ENCODE results near the gene MTCL1.

Gene MTCL1

DNA sequence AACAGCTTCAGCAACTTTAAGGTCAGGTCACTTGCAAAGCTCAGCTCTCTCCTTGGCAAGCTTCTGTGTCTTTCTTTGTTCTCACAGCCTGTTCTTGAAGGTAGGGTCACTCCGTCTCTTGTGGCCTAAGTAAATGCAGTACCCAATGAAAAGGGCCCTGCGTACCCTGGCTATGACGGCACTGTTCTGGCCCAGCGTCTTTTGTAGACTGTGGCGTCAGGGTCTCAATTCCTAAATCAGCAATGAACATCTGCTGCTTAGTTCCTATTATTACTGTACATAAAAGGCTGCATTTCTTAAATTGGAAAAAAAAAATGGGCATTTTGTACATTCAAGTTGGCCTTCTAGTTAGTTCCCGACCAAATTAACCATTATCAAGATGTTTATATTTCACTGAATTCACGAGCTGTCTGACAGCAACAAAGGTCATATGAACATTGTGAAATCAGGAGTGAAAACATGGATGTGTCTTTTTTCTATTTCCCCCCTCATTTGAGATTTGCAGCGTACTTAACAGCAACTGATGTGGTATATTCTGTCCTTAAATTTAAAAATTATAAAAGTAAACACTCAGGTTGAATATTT lies 17.0 kb upstream of the MTCL1 start:
- DNase-seq: no peak

DNA sequence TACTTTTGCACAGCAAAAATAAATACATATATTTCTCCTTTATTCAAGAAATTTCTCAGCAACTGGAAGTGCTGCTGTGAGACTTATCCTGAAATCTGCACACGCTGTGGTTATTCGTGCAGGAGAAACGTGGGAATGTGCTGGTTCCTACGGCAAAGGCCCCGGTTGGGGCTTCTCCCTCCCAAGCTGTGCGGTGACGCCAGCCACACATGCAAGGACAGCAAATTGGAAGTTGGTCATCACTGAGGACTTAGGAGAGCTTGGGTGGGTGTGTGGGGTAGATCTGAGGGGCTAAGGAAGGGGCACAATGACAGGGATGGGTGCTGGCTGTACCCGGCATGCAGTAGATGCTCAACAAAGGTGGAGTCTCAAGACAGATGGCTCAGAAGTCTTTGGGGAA lies 16.5 kb upstream of the MTCL1 start:
- no peak for DNase-seq

DNA sequence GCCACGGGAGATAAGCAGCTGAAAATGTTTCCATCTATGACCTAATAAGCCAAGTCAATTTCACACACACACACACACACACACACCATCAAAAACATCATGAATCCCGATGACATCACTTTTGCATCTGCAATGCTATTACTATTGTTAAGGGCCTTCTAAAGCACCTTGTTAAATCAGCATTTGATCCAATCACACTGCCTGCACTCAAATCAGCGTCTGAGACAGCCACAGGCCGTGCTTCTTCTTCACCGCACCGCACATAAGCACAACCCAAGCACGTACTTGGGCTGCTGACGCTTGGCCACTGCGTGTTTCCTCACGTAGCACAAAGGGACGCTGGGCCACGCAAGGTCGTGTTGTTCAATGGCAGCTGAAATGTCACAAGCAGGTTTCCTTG lies 15.8 kb upstream of the MTCL1 start:
- DNase-seq: no peak

DNA sequence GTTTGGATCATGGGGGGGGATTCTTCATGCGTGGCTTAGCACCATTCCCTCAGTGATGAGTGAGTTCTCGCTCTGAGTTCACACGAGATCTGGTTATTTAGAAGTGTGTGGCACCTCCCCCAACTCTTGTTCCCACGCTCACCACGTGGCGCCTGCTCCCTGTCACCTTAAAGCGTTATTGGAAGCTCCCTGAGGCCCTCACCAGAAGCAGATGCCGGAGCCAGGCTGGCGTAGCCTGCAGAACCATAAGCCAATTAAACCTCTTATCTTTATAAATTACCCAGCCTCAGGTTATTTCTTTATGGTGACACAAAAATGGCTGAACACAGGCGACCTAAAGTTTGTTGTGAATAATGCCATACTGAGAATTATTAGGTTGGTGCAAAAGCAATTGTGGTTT lies 10.5 kb upstream of the MTCL1 start:
- DNase-seq: no peak

DNA sequence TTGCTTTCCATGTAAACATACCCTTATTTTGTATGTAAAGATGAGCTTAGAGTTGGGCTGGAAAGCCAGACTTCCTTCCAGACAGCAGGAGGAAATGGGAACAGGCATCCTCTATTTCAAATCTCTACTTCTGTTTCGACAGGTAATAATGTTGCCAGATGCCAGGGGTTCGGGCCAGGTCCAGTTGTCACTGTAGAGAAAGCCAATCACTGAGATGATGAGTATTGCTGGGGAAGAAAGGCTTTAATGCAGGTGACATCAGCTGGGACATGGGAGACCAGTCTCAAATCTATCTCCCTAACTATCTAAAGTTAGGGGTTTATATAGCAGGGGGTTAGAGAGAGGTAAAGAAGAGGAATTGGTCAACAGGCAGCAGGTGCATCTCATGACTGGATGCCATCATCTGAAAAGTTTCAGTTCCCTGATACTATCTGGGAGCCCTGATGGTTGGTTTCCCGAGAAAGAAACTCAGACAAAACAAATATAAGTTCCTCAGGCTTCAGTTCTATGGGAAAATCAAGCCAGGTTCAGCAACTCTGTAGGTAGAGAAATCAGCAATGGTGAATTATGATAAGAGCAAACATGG lies 9.3 kb upstream of the MTCL1 start:
- no peak for DNase-seq

DNA sequence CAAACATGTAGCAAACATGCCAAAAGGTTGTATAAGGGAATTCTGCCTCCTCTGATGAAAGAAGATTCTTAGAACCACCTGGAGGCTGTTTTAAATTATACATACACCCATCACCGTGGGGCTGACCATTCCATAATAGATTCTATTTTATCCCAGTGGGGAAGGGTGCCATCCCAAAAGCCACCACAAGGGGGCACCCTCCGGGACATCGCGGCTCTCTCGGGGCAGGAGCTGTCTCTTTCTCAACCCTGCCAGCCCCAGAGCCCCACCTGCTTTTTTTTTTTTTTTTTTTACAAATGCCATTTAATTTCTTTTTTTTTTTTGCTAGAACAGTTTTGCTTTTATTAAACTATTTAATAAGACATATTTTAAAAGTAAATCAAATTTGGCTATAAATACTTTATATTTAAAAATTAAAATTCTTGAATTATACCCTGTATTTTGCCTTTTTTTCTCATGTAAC lies 8.6 kb upstream of the MTCL1 start:
- peak; percentile 20 for DNase-seq

DNA sequence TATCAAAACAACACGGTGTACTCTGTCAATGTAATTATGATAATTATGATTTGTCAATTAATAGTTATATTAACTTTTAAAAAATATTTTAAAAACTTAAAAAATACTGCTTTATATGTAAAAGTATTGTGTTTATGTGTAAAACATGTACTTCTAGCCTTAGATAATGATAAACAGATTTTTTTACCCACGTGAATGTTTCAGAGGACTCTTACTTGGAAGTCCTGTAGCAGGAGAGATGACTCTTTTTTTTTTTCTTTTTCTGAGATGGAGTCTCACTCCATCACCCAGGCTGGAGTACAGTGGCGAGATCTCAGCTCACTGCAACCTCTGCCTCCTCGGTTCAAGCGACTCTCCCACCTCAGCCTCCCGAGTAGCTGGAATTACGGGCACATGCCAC lies 6.2 kb upstream of the MTCL1 start:
- DNase-seq: no peak

DNA sequence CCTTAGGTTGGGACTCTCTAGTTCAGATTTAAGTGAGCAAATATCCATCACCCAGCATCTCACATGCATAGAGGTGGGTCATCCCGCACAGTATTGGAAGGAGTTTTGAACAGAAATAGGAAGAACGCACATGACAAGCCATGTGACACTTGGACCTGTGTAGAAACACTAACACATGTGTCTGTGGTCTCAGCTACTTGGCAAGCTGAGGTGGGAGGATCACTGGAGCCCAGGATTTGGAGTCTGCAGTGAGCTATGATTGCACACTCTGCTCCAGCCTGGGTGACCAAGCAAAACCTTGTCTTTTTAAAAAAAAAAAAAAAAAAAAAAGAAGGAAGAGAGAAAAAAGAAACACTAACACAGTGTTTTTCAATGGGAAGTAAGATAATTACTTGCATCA lies 5.4 kb upstream of the MTCL1 start:
- DNase-seq: no peak

DNA sequence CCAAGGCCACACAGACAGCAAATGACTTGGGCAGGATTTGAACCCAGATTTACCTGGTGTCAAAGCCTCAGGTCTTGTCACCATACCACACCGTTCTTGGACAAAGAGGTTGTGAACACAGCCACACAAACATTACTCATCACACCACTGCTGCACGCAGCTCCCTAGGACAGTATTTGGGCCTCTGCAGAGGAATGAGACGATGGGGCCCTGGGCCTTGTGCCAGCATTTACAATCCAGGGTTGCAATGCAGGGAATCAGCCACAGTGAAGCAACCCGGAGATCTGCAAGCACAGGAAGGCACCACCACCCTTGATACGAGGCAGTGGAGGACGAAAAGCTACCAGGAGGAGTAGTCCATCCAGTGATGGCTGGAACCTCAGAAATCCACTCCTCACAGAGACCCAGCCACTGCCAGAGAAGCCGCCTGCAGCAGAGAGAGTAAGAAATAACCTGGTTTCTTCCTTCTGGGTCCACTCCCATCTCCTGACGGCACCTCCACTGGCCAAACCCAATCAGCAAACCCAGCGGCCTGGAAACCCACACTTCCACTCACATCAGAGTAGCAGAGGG lies 3.7 kb upstream of the MTCL1 start:
- no peak for DNase-seq

DNA sequence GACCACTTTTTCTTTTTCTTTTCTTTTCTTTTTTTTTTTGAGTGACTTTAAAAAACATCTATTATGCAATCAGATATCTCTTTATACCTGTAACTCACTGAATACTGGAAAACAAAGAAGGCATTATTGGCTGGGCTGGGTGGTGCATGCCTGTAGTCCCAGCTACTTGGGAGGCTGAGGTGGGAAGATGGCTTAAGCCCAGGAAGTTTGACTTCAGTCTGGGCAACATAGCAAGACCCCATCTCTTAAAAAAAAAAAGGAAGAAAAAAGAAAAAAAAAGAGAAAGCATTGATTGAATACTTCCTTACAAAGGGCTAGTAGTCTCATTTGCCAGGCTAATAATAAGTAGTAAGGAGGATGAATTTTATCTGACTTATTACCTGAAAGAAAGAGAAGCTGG lies 2.7 kb upstream of the MTCL1 start:
- DNase-seq: no peak

DNA sequence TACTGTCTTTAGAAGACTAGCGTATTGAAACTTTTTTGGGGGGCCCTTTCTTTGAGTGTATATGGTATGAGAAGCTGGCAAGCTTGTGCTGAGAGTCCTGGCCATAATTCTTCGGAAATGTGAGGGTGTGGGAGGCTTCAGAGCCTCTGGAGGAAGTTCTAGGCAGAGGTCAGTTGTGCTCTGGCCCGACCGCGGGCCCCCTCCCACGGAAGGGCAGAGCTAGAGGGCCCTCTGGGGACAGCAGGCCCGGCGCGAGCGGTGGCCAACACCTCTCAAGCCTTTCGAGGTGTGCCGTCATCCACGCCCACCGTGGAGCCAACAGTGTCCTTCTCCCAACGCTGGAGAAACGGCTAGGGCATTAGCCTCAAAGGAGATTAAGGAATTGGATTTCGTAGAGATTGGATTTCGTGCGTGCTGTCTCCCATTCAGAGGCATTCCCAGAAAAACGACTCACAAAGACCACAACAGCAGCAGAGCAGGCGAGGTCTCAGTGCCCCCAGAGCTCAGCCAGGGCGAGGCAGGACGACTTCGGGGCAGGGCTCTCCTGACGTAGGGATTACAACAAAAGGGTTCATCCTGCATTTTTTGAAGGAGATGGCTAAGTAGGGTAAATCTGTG lies 2.2 kb upstream of the MTCL1 start:
- no peak for DNase-seq

DNA sequence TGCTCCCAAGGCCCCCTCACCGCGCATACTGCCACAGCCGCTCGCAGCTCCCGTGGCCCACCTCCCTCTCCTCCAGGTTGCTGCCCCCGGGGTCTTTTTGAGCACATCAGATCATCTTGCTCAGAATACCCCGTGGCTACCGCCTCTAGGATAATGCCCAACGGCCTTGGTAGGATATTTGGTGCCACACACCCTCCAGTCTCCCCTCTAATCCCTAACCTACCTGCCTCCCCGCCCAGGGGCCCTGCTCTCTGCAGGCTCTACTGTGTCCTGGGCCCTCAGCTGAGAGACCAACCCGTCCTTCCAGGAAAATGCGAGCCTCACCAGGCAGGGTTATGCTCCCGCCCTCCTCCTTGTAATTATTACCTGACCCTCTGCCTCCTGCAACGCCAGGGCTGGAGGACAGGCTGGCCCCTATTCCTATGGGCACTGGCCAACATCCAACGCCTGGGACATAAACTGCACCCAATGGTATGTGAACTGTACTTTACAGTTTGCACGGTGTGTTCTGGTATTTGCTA lies 1.5 kb upstream of the MTCL1 start:
- DNase-seq: no peak

DNA sequence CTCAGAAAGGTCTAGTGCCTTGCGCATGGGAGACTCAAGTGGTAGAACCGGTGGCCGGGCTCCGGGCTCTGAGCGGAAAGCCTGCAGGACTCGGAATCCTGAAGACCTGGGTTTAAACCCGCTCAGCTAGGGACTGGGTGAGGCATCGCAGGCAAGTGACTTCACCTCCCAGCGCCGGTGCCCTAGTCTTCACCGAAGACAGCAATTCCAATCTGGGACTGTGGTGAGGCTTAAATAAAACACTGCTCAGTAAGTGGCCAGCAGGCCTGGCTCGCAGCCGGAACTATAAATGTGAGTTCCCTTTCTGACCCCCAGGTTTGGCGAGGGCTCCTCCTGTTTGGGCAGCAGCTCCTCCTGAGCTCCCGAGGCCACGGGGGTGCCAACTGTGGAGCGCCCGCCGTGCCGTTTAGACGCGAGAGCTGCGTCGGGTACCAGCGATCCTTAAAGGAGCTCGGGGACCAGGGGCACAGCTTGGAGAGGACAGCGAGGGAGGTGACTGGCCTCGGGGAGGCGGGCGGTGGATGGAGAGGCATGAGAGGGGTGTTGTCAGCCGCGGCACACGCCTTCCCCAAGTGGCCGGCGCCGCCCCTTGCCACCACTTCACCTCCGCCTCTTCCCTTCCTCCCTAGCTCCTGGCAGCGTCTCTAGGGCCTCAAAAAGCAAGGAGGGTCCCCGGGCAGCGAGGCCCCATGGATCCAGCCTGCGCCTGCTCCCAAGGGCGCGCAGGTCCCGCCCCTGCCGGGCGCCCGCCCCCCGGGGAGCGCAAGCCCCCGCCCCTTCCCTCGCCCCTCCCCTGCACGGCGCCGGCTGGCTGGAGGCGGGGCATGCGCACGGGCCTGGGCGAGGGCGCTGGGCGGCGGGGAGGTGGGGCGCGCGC lies 757 bp upstream of the MTCL1 start:
- peak; percentile 72 for DNase-seq

DNA sequence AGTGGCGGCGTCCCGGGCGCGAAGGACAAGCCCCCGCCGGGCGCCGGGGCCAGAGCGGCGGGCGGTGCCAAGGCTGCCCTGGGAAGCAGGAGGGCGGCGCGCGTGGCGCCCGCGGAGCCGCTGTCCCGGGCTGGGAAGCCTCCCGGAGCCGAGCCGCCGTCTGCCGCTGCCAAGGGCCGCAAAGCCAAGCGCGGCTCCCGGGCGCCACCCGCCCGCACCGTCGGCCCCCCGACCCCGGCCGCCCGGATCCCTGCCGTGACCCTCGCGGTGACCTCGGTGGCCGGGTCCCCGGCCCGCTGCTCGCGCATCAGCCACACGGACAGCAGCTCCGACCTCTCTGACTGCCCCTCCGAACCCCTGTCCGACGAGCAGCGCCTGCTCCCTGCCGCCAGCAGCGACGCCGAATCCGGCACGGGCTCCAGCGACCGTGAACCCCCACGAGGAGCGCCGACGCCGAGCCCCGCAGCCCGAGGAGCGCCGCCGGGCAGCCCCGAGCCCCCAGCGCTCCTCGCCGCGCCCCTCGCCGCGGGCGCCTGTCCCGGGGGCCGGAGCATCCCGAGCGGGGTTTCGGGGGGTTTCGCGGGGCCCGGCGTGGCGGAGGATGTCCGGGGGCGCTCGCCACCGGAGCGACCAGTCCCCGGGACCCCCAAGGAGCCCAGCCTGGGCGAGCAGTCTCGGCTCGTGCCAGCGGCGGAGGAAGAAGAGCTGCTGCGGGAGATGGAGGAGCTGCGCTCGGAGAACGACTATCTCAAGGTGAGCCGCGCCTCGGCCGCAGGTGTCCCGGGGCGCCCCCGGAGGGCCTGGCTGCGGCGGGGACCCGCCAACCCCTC lies 820 bp downstream of the MTCL1 start:
- no peak for DNase-seq

DNA sequence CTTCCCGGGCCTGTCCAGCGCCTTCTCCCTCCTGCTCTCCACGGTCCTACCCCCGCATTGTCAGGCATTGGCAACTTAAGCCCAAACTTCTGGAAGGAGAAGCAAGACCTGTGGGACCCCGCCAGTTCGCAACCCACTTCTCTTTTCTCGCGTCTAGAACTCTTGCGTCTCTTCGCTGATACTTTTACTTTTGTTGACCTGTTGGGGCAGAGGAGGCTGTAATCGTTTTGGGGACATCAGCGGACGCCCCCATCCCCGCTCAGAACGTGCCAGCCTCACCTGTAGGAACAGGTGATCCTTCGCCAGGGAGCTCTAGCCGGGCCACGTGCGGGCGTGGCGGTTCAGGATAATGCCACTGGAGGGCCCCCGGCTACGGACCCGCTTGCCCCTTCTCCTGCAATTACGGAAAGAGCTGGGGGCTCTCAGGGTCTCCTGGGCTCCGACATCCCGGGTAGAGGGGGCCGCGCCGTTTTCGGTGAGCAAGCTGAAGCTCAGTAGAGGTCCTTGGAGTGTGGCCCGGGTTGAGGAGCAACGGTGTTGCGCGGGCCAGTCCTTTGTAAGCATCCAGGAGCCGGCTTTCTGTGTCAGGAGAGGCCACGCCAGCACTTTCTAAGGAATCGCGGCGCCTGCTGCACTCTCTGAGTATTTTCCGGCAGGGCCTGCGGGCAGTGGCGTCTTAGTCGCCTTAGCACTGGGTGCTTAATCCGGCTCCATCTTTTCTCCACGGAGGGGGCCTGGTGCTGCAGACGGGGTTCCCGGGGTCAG lies 1.6 kb downstream of the MTCL1 start:
- peak; percentile 61 for DNase-seq

DNA sequence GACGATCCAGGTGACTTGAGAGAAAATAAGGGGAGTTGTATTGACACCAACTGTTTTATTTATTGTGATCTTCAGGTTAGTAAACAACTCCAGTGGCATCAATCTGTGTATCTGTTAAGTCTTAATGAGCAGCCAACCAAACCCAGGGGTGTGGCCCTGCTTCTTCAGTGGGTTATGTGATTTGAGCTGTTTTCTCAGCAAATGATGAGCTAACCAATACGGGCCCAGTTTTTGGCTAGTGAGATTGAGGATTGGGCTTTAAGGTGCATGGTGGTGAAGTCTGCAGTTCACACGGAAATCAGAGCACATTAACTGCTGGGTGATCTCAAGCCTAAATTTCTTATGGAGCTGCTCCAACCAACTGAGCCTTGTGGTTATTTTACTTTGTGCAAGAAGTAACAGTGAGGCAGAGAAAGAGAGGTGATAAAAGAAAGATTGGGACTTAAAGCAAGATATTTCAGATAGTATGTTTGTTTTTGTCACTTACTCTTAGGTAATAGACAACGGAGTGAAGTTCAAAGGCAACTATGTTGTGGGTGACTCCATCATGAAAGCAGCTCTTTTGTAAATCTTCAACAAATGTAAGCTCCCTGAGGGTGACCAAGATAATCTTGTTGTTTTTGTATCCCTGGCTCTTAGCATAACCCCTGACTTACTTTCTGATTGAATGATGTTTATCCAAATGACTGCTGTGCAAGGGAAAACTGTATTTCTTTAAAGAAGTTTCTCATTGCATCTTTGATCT lies 2.4 kb downstream of the MTCL1 start:
- no peak for DNase-seq

DNA sequence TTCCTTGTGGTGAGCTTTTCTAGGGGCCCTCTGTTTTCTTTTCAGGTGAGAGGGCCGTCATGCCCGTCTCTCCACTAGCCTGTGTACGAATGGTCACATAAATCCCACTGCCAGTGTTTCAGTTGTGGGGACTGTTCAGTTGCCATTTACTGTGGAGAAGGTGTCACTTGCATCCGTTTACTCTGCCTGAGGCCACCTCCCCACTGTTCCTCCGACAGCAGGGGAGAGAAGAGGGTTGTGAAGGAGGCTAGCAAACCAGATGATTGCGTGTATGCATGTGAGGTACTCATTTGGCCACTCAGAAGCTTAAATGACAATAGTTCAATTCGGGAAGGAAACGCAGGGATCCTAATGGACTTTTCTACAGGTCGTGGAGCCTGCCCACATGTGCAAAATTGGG lies 3.3 kb downstream of the MTCL1 start:
- no peak for DNase-seq

DNA sequence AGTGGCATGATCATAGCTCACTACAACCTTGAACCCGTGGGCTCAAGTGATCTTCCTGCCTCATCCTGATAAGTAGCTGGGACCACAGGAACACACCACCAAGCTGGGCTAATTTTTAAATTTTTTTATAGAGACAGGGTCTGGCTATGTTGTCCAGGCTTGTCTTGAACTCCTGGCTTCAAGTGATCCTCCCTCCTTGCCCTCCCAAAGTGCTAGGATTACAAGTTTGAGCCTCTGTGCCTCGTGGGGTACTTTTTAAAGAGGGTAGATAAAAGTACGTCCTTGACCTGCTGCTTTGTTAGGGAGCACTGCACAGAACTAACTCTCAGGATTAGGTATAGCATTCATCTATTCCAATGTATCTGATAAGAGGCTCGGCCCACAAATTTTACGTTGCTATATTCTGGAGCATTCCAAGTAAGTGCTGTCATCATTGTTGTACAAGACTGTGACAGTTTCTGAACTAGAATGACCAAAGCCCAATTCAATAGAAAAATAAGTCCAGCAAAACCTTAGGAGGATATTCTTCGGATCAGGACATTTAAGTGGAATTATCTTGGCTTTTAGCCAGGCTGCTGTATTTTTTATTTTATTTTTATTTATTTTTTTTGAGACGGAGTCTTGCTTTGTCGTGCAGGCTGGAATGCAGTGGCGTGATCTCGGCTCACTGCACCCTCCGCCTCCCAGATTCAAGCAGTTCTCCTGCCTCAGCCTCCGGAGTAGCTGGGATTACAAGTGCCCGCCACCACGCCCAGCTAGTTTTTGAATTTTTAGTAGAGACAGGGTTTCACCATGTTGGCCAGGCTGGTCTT lies 4.1 kb downstream of the MTCL1 start:
- DNase-seq: no peak

DNA sequence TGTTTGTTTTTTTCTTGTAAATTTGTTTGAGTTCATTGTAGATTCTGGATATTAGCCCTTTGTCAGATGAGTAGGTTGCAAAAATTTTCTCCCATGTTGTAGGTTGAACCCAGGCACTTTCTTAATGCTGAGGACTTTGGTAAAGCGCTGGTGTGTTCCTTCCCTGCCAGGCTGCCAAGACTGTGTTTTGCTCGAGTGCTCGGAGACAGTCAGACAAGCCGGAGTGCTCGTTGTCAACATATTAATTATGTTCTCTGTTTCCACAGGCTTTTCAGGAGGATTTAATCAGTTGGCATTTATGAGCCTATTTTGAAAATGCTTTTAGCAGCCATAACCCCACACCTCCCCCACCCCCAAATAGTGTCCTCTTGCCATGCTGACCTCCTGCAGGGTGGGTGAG lies 6.4 kb downstream of the MTCL1 start:
- DNase-seq: no peak

DNA sequence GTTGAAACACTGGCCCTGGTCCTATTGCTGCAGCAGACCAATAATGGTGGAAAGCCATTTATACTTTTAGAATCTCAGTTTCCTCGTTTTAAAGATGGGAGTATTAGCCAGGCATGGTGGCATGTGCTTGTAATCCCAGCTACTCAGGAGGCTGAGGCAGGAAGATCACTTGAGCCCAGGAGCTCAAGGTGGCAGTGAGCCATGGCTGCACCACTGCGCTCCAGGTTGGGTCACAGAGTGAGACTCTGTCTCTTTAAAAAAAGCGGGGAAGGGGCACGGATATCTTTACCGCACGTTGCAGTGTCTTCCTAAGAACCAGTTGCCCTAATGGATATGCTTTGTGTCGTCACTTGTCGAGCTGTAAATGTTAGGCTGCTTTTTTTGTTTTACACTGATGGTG lies 8.3 kb downstream of the MTCL1 start:
- no peak for DNase-seq
